NCI-H2029 (cell line): ENCODE results near the gene PCGF3.

Source experiments
- DNase-seq: peaks from one replicate; lab custom pipeline; 2025; lab: John Stamatoyannopoulos, UW

The PCGF3 gene

GRCh38 chr4:784401-785331 lies 79.0 kb downstream of the PCGF3 start:
- no peak for DNase-seq

- DNase-seq = no peak
Measured at GRCh38 chr4:785332-786073, 79.9 kb downstream of the PCGF3 start.

- DNase-seq = no peak
Measured at GRCh38 chr4:786074-786741, 80.6 kb downstream of the PCGF3 start.

GRCh38 chr4:786861-787300 lies 81.2 kb downstream of the PCGF3 start:
- no peak for DNase-seq

GRCh38 chr4:787561-787981 lies 81.9 kb downstream of the PCGF3 start:
- no peak for DNase-seq

GRCh38 chr4:788006-788635 lies 82.5 kb downstream of the PCGF3 start:
- DNase-seq = no peak

GRCh38 chr4:788636-789297 lies 83.1 kb downstream of the PCGF3 start:
- no peak for DNase-seq

GRCh38 chr4:789571-790465 lies 84.2 kb downstream of the PCGF3 start:
- no peak for DNase-seq

- DNase-seq = no peak
Measured at GRCh38 chr4:790466-790820, 84.8 kb downstream of the PCGF3 start.

GRCh38 chr4:791252-791897 lies 85.7 kb downstream of the PCGF3 start:
- no peak for DNase-seq

- DNase-seq = no peak
Measured at GRCh38 chr4:791898-792625, 86.4 kb downstream of the PCGF3 start.

- DNase-seq = no peak
Measured at GRCh38 chr4:792626-793092, 87.0 kb downstream of the PCGF3 start.

- no peak for DNase-seq
Measured at GRCh38 chr4:793093-793861, 87.6 kb downstream of the PCGF3 start.

GRCh38 chr4:793941-794621 lies 88.4 kb downstream of the PCGF3 start:
- no peak for DNase-seq

- DNase-seq = no peak
Measured at GRCh38 chr4:794900-795725, 89.5 kb downstream of the PCGF3 start.

GRCh38 chr4:795726-796119 lies 90.1 kb downstream of the PCGF3 start:
- DNase-seq = no peak

GRCh38 chr4:796206-796605 lies 90.6 kb downstream of the PCGF3 start:
- DNase-seq = no peak
